AG09309 (cell line): ENCODE measurements around the gene CLCN7.

Source experiments
- DNase-seq: peaks from one replicate; pipeline ENCODE4 v3.0.0-alpha.2; 2010; ENCODE audit warnings: low read depth
- H3K4me3 ChIP-seq: 2 replicates; pipeline ENCODE4 v1.5.1; 2011; ENCODE audit warnings: mild to moderate bottlenecking, low read depth, low read length, moderate library complexity; ENCODE audit not compliant: control insufficient read depth
- CTCF ChIP-seq: IDR thresholded peaks from 2 replicates; pipeline ENCODE4 v1.5.1; 2011; ENCODE audit warnings: mild to moderate bottlenecking, low read depth, low read length, inconsistent platforms; ENCODE audit not compliant: insufficient read depth, control insufficient read depth; ENCODE audit errors: missing control alignments

CLCN7 gene

GRCh38 chr16:1429012-1429411 is 45.8 kb downstream of the CLCN7 start:
- no peak overlapping the region for H3K4me3 ChIP-seq
- DNase-seq, result no peak
- TF ChIP-seq CTCF, result no peak

GRCh38 chr16:1428511-1428910 is 46.3 kb downstream of the CLCN7 start:
- no peak for DNase-seq

GRCh38 chr16:1427473-1428461 is 47.1 kb downstream of the CLCN7 start:
- no peak for TF ChIP-seq CTCF
- no peak for DNase-seq
- no peak overlapping the region for H3K4me3 ChIP-seq

More at GRCh38 chr16:1428511-1428910, 46.3 kb downstream of the CLCN7 start:
- H3K4me3 ChIP-seq, result no peak overlapping the region
- peak; percentile 50 for TF ChIP-seq CTCF

GRCh38 chr16:1426734-1427471 is 47.9 kb downstream of the CLCN7 start:
- TF ChIP-seq CTCF, result no peak
- H3K4me3 ChIP-seq, result no peak overlapping the region
- DNase-seq, result no peak

- no peak for TF ChIP-seq CTCF
- no peak for DNase-seq
- no peak overlapping the region for H3K4me3 ChIP-seq
Measured at GRCh38 chr16:1425616-1426370, 49.0 kb downstream of the CLCN7 start.

- DNase-seq, result no peak
- no peak overlapping the region for H3K4me3 ChIP-seq
Measured at GRCh38 chr16:1424028-1424427, 50.8 kb downstream of the CLCN7 start.

More at GRCh38 chr16:1424028-1424427, 50.8 kb downstream of the CLCN7 start:
- no peak for TF ChIP-seq CTCF
